ENCODE measurements around the gene SRGAP3.

GRCh38 chr3:9175421-9175820, 74.0 kb downstream of the SRGAP3 start:
- TF ChIP-seq CTCF (IDR thresholded peaks at IDR 0.05) (no peak), POLR2AphosphoS5 (IDR thresholded peaks at IDR 0.05) (no peak), POLR2A (IDR thresholded peaks at IDR 0.05) (no peak)
